Colonic mucosa (tissue), 4 donors: ENCODE results near the gene ATP7A. TPM values are rescaled to one million over a fixed set of nuclear protein-coding genes. Genes with fewer than 3 reads are reported as not detected.

Experiments
- DNase-seq: peaks from one replicate; pipeline ENCODE4 v3.0.0-alpha.2; 2020
- H3K27ac ChIP-seq: fragments of 200-600 bp; one replicate; pipeline ENCODE4 v1.8.0; 2021
- H3K27me3 ChIP-seq: fragments of 200-600 bp; one replicate; pipeline ENCODE4 v1.8.0; 2021
- H3K36me3 ChIP-seq: fragments of 200-600 bp; one replicate; pipeline ENCODE4 v1.8.0; 2021
- H3K4me1 ChIP-seq: fragments of 200-600 bp; one replicate; pipeline ENCODE4 v1.8.0; 2021; ENCODE audit warnings: mild to moderate bottlenecking
- H3K4me3 ChIP-seq: fragments of 200-600 bp; one replicate; pipeline ENCODE4 v1.8.0; 2021
- H3K9ac ChIP-seq, 2 donors: one replicate each; pipeline ENCODE4 v1.7.0; 2013; ENCODE audit warnings: control low read depth in 2 of 2, low read depth in 2 of 2, low read length in 2 of 2
- H3K9me3 ChIP-seq: fragments of 200-600 bp; one replicate; pipeline ENCODE4 v1.8.0; 2021
- intact Hi-C: fragments of 100-400 bp; cut with DNase I; formaldehyde crosslinking; loops from one replicate; pipeline ENCODE4 v1.14.1; 2022
- total RNA-seq, 2 donors: library from RNA; stranded (reverse); fragmentation: NEBNext Ultra II Directional in 1 of 2; extraction: Animal tissue kit (Norgen Biotek cat#: 25700) in 1 of 2; gene quantifications; one replicate each; pipeline ENCODE4 v1.2.1, GENCODE V29; 2021
- TF ChIP-seq, protein P1 (sequence below): fragments of 200-600 bp; IDR thresholded peaks from one replicate; pipeline ENCODE4 v1.8.0; 2022; ENCODE audit warnings: antibody characterized with exemption, mild to moderate bottlenecking
- donor health status: healthy.
- donor health status: DM: no; HTN: no; CAD: no.
- donor health status: DM: no; HTN: no; CAD: no.

Gene ATP7A
- total RNA-seq, 2 donors from 2014 or later = 8.3 to 11.8 TPM

DNA sequence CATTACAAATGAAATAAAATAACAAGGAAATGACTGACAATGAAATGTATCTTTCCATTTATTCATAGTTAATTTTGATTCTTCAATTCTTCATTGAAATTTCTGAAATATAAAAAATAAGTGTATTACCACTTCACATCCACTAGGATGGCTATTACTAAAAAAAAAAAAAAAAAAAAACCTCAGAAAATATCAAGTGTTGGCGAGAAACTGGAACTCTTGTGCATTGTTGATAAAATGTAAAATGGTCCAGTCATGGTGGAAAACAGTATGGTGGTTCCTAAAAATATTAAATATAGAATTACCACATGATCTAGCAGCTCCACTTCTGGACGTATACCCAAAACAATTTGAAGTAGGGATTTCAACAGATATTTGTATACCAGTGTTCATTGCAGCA, 36.1 kb downstream of the ATP7A start:
- no peak overlapping the region for H3K9ac ChIP-seq
- no peak overlapping the region for H3K27ac ChIP-seq
- H3K27me3 ChIP-seq = no peaks in the 10 kb centered on the region
- H3K9me3 ChIP-seq = no peaks in the 10 kb centered on the region
- no peak for DNase-seq
- no peak overlapping the region for H3K4me3 ChIP-seq
- intact Hi-C loops = no loop called here
- TF ChIP-seq, protein P1, sequence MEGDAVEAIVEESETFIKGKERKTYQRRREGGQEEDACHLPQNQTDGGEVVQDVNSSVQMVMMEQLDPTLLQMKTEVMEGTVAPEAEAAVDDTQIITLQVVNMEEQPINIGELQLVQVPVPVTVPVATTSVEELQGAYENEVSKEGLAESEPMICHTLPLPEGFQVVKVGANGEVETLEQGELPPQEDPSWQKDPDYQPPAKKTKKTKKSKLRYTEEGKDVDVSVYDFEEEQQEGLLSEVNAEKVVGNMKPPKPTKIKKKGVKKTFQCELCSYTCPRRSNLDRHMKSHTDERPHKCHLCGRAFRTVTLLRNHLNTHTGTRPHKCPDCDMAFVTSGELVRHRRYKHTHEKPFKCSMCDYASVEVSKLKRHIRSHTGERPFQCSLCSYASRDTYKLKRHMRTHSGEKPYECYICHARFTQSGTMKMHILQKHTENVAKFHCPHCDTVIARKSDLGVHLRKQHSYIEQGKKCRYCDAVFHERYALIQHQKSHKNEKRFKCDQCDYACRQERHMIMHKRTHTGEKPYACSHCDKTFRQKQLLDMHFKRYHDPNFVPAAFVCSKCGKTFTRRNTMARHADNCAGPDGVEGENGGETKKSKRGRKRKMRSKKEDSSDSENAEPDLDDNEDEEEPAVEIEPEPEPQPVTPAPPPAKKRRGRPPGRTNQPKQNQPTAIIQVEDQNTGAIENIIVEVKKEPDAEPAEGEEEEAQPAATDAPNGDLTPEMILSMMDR = no peak
- no peaks in the 10 kb centered on the region for H3K36me3 ChIP-seq
- no peaks in the 10 kb centered on the region for H3K4me1 ChIP-seq

DNA sequence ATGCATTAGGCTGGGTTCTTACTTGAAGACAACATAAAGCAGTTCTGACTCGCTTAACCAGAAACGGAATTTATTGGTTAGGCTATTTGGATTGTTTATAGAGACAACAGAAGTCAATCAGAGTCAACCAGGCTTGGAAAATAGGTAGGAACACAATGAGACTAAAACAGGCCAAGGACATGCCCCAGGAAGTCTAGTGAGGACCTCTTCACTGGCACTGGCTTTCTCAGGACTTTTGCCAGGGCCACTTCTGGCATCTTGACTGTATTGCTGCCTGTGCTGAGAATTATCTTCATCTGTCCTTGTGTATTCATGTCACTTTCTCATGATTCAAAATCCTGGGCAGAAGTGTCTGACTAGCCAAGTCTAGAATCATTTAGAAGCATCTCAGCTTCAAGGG, 39.3 kb downstream of the ATP7A start:
- no peak overlapping the region for H3K27ac ChIP-seq
- H3K4me1 ChIP-seq = no peaks in the 10 kb centered on the region
- peaks cover 4% of the 10 kb centered on the region for H3K27me3 ChIP-seq
- DNase-seq = no peak
- H3K4me3 ChIP-seq = no peak overlapping the region
- no peak overlapping the region for H3K9ac ChIP-seq
- intact Hi-C loops = no loop called here
- TF ChIP-seq, protein P1 = no peak
- no peaks in the 10 kb centered on the region for H3K9me3 ChIP-seq
- H3K36me3 ChIP-seq = no peaks in the 10 kb centered on the region

DNA sequence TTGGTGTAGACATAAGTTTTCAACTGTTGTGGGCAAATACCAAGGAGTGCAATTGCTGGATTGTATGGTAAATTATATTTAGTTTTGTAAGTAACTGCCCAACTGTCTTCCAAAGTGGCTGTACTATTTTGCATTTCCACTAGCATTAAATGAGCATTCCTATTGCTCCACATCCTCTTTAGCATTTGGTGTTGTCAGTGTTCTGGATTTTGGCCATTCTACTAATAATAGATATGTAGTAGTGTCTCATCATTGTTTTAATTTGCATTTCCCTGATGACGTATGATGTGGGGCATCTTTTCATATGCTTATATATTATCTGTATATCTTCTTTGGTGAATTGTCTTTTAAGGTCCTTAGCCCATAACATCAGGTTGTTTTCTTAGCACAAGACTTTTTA, 41.7 kb downstream of the ATP7A start:
- Histone ChIP-seq H3K36me3 (no peaks in the 10 kb centered on the region), H3K4me1 (no peaks in the 10 kb centered on the region), H3K27ac (no peak overlapping the region), H3K4me3 (no peak overlapping the region), H3K9me3 (no peaks in the 10 kb centered on the region), H3K9ac (no peak overlapping the region), H3K27me3 (peaks cover 4% of the 10 kb centered on the region)
- no peak for DNase-seq
- TF ChIP-seq, protein P1 = no peak
- intact Hi-C loops = no loop called here

DNA sequence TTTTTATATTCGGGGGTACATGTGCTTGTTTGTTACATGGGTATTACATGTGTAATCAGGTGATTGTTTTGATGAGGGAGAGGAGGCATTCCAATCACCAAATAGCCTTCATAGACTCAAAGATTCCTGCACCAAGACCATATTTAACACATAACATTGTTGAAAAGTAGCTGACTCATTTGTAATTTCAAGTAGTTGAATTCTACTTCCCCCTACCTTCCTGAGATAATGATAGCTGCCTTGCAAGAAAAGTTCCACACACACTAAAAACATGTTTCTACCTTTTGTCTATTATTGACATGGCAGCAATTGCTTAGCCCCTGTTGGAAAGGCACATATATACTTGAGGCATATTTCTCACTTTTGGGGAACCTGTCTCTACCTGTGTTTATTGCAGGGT, 42.8 kb downstream of the ATP7A start:
- H3K9me3 ChIP-seq = no peaks in the 10 kb centered on the region
- no peak overlapping the region for H3K27ac ChIP-seq
- TF ChIP-seq, protein P1 = no peak
- intact Hi-C loops = no loop called here
- H3K4me3 ChIP-seq = no peak overlapping the region
- H3K27me3 ChIP-seq = peaks cover 4% of the 10 kb centered on the region
- no peaks in the 10 kb centered on the region for H3K4me1 ChIP-seq
- no peaks in the 10 kb centered on the region for H3K36me3 ChIP-seq
- no peak overlapping the region for H3K9ac ChIP-seq
- no peak for DNase-seq

DNA sequence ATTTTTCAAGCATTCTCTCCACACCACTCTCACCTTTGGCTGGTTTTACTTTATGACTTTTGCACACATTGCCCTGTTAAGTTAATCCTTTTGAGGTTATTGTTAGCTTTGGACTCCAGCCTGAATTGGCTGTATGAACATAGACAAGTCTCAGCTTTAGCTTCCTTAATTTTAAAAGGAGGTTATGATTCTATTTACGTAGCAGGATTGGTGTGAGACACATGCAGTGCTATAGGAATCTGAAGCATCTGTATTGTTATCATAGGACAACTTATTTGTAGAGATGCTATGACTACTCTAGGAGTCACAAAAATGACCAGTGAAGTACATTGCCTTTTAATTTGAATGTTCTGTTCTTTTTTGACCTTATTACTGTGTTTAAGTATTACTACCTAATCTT, 43.2 kb downstream of the ATP7A start:
- Histone ChIP-seq H3K4me3 (no peak overlapping the region), H3K9me3 (no peaks in the 10 kb centered on the region), H3K27ac (no peak overlapping the region), H3K9ac (no peak overlapping the region), H3K4me1 (no peaks in the 10 kb centered on the region), H3K27me3 (peaks cover 4% of the 10 kb centered on the region), H3K36me3 (no peaks in the 10 kb centered on the region)
- DNase-seq = no peak
- intact Hi-C loops = no loop called here
- TF ChIP-seq, protein P1 = no peak

DNA sequence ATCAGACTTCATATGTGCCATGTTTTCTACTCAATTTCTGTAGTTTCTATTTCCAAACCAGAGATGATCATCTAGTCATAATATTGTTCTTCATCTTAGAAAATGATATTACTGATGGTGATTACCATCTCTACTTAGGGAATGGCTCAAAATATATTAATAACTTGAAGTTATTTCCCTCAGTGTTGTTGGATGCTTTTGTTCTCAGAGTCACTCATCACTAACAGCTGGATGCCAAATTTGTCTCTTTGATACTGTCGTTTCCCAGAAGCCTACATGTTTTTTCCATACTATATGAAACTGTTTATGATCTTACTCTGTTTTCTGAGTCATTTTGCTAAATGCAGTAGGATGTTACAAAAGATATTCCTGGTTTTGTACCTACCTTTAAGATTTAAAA, 50.1 kb downstream of the ATP7A start:
- TF ChIP-seq, protein P1 = no peak
- Histone ChIP-seq H3K4me1 (no peaks in the 10 kb centered on the region), H3K9me3 (no peaks in the 10 kb centered on the region), H3K9ac (no peak overlapping the region), H3K36me3 (no peaks in the 10 kb centered on the region), H3K4me3 (no peak overlapping the region), H3K27me3 (no peaks in the 10 kb centered on the region), H3K27ac (no peak overlapping the region)
- DNase-seq = no peak
- intact Hi-C loops = no loop called here
